ENCODE data around the gene RBP5. TPM values are rescaled to one million over a fixed set of nuclear protein-coding genes. Genes with fewer than 3 reads are reported as not detected.

Gene RBP5
- total and polyA plus RNA-seq, 12 donors = 2.0 to 17.8 (median 9.1) TPM

GRCh38 chr12:7076493-7076892 lies 52.2 kb downstream of the RBP5 start:
- peaks cover 0 to 14% of the 10 kb centered on the region in 2 donors for H3K36me3 ChIP-seq (replicated peaks in 1 of 2)
- no peak overlapping the region for H3K4me3 ChIP-seq
- TF ChIP-seq POLR2A (IDR thresholded peaks at IDR 0.05) = no peak
- no peak for TF ChIP-seq CTCF (IDR thresholded peaks at IDR 0.05)
- intact Hi-C loops (cut with DNase I) = no loop called here
- no peaks in the 10 kb centered on the region for H3K9me3 ChIP-seq (replicated peaks in 1 of 3)
- DNase-seq = no peak
- WGBS, 4 donors = 93 to 100% (median 97%) methylated on average over 4 of the region's 4 CpGs
- no peak overlapping the region for H3K27ac ChIP-seq
- H3K27me3 ChIP-seq = no peaks in the 10 kb centered on the region
- peaks cover 0 to 9% of the 10 kb centered on the region in 2 donors for H3K4me1 ChIP-seq (replicated peaks in 1 of 2)

GRCh38 chr12:7075939-7076338 lies 52.8 kb downstream of the RBP5 start:
- no peak for TF ChIP-seq CTCF (IDR thresholded peaks at IDR 0.05)
- TF ChIP-seq POLR2A (IDR thresholded peaks at IDR 0.05) = no peak

GRCh38 chr12:7075518-7075917 lies 53.2 kb downstream of the RBP5 start:
- TF ChIP-seq POLR2A (IDR thresholded peaks at IDR 0.05) (no peak), CTCF (IDR thresholded peaks at IDR 0.05) (no peak)
- peaks cover 0 to 5% of the 10 kb centered on the region in 2 donors for H3K36me3 ChIP-seq (replicated peaks in 1 of 2)
- H3K27me3 ChIP-seq = no peaks in the 10 kb centered on the region
- peaks cover 0 to 9% of the 10 kb centered on the region in 2 donors for H3K4me1 ChIP-seq (replicated peaks in 1 of 2)
- H3K4me3 ChIP-seq = no peak overlapping the region
- no peaks in the 10 kb centered on the region for H3K9me3 ChIP-seq (replicated peaks in 1 of 3)
- 58 to 90% (median 83%) methylated on average over 3 of the region's 3 CpGs for WGBS, 4 donors
- no peak overlapping the region for H3K27ac ChIP-seq
- no peak for DNase-seq
- intact Hi-C loops (cut with DNase I) = no loop called here

More at GRCh38 chr12:7075939-7076338, 52.8 kb downstream of the RBP5 start:
- H3K27me3 ChIP-seq = no peaks in the 10 kb centered on the region
- WGBS, 4 donors = 75 to 79% (median 78%) methylated on average over 3 of the region's 3 CpGs
- DNase-seq = no peak
- no peak overlapping the region for H3K27ac ChIP-seq
- peaks cover 0 to 9% of the 10 kb centered on the region in 2 donors for H3K4me1 ChIP-seq (replicated peaks in 1 of 2)
- H3K36me3 ChIP-seq (replicated peaks in 1 of 2) = peaks cover 0 to 10% of the 10 kb centered on the region in 2 donors
- intact Hi-C loops (cut with DNase I) = no loop called here
- H3K9me3 ChIP-seq (replicated peaks in 1 of 3) = no peaks in the 10 kb centered on the region
- no peak overlapping the region for H3K4me3 ChIP-seq

- H3K4me1 ChIP-seq (replicated peaks in 1 of 2) = no peaks in the 10 kb centered on the region
- intact Hi-C loops (cut with DNase I) = no loop called here
- no peak overlapping the region for H3K27ac ChIP-seq
- WGBS, 4 donors = 33 to 44% (median 35%) methylated on average over 1 of the region's 1 CpG
- no peaks in the 10 kb centered on the region for H3K36me3 ChIP-seq (replicated peaks in 1 of 2)
- H3K9me3 ChIP-seq (replicated peaks in 1 of 3) = no peaks in the 10 kb centered on the region
- H3K4me3 ChIP-seq = no peak overlapping the region
- TF ChIP-seq CTCF (IDR thresholded peaks at IDR 0.05) (no peak), POLR2A (IDR thresholded peaks at IDR 0.05) (no peak)
- DNase-seq = no peak
- H3K27me3 ChIP-seq = no peaks in the 10 kb centered on the region
These were observed 54.7 kb downstream of the RBP5 start for GRCh38 chr12:7073946-7074345.

Small RNA genes lying within 50 kb of the gene (small RNA-seq; reads per million reads assigned to genes)
- gene RNU6-485P = 0 reads per million in 2 donors

Other genes starting within 250 kb of the RBP5 start
- gene LRRC23, start 224.1 kb downstream of the RBP5 start, total RNA-seq = 10 to 100 TPM in 6 of 9 donors, 1 to 10 TPM in 3; 6.9 to 18.6 (median 12.5) TPM
- 10 to 100 TPM; 11.0 to 29.0 (median 13.8) TPM for gene LRRC23, start 224.1 kb downstream of the RBP5 start, polyA plus RNA-seq
- 10 to 100 TPM in 7 of 9 donors, 1 to 10 TPM in 2; 7.4 to 53.6 (median 32.1) TPM for gene ENO2, start 214.3 kb downstream of the RBP5 start, total RNA-seq
- 100 to 1,000 TPM in 1 of 3 donors, 10 to 100 TPM in 2; 29.5 to 113 (median 42.3) TPM for gene ENO2, start 214.3 kb downstream of the RBP5 start, polyA plus RNA-seq
- gene ATN1, start 200.9 kb downstream of the RBP5 start, total RNA-seq = 100 to 1,000 TPM in 4 of 9 donors, 10 to 100 TPM in 4, 1 to 10 TPM in 1; 8.8 to 263 (median 92.8) TPM
- gene ATN1, start 200.9 kb downstream of the RBP5 start, polyA plus RNA-seq = 100 to 1,000 TPM in 2 of 3 donors, 10 to 100 TPM in 1; 57.4 to 482 (median 258) TPM
- gene RNU7-1, start 185.1 kb downstream of the RBP5 start, total RNA-seq = not detected
- not detected for gene RNU7-1, start 185.1 kb downstream of the RBP5 start, polyA plus RNA-seq
- gene C12orf57, start 184.9 kb downstream of the RBP5 start, total RNA-seq = 100 to 1,000 TPM; 152 to 505 (median 283) TPM
- 100 to 1,000 TPM in 2 of 3 donors, 10 to 100 TPM in 1; 58.4 to 335 (median 271) TPM for gene C12orf57, start 184.9 kb downstream of the RBP5 start, polyA plus RNA-seq
- 10 to 100 TPM; 24.5 to 86.2 (median 63.0) TPM for gene PTPN6, start 177.5 kb downstream of the RBP5 start, total RNA-seq
- gene PTPN6, start 177.5 kb downstream of the RBP5 start, polyA plus RNA-seq = 100 to 1,000 TPM in 2 of 3 donors, 10 to 100 TPM in 1; 36.2 to 204 (median 127) TPM
- 100 to 1,000 TPM; 158 to 344 (median 227) TPM for gene PHB2, start 158.2 kb downstream of the RBP5 start, total RNA-seq
- 100 to 1,000 TPM; 128 to 222 (median 131) TPM for gene PHB2, start 158.2 kb downstream of the RBP5 start, polyA plus RNA-seq
- 10 to 100 TPM; 21.9 to 81.9 (median 39.9) TPM for gene EMG1, start 158.0 kb downstream of the RBP5 start, total RNA-seq
- 10 to 100 TPM; 14.2 to 43.1 (median 15.6) TPM for gene EMG1, start 158.0 kb downstream of the RBP5 start, polyA plus RNA-seq
- gene LPCAT3, start 110.4 kb downstream of the RBP5 start, total RNA-seq = 100 to 1,000 TPM in 2 of 9 donors, 10 to 100 TPM in 7; 28.5 to 146 (median 79.8) TPM
- gene LPCAT3, start 110.4 kb downstream of the RBP5 start, polyA plus RNA-seq = 10 to 100 TPM; 40.4 to 87.5 (median 49.3) TPM
- 100 to 1,000 TPM in 8 of 9 donors, 10 to 100 TPM in 1; 51.5 to 582 (median 295) TPM for gene C1S, start 68.2 kb downstream of the RBP5 start, total RNA-seq
- gene C1S, start 68.2 kb downstream of the RBP5 start, polyA plus RNA-seq = 100 to 1,000 TPM; 171 to 234 (median 229) TPM
- gene C1R, start 36.4 kb downstream of the RBP5 start, total RNA-seq = 1,000 to 10,000 TPM in 1 of 9 donors, 100 to 1,000 TPM in 7, 10 to 100 TPM in 1; 10.3 to 1,160 (median 439) TPM
- gene C1R, start 36.4 kb downstream of the RBP5 start, polyA plus RNA-seq = 100 to 1,000 TPM; 256 to 425 (median 307) TPM
- gene C1RL, start 19.7 kb downstream of the RBP5 start, total RNA-seq = 100 to 1,000 TPM in 8 of 9 donors, 10 to 100 TPM in 1; 33.3 to 407 (median 159) TPM
- gene C1RL, start 19.7 kb downstream of the RBP5 start, polyA plus RNA-seq = 100 to 1,000 TPM; 120 to 186 (median 156) TPM
- 100 to 1,000 TPM in 1 of 9 donors, 10 to 100 TPM in 7, 1 to 10 TPM in 1; 9.3 to 175 (median 43.7) TPM for gene CLSTN3, start 1.5 kb upstream of the RBP5 start, total RNA-seq
- 10 to 100 TPM; 41.5 to 84.8 (median 41.8) TPM for gene CLSTN3, start 1.5 kb upstream of the RBP5 start, polyA plus RNA-seq
- gene PEX5, start 60.8 kb upstream of the RBP5 start, total RNA-seq = 10 to 100 TPM; 29.8 to 65.0 (median 46.0) TPM
- gene PEX5, start 60.8 kb upstream of the RBP5 start, polyA plus RNA-seq = 10 to 100 TPM; 22.4 to 31.5 (median 23.4) TPM
- not detected for gene ACSM4, start 175.2 kb upstream of the RBP5 start, total RNA-seq
- not detected for gene ACSM4, start 175.2 kb upstream of the RBP5 start, polyA plus RNA-seq

All from adrenal gland (tissue), 12 donors.